ENCODE results near the gene EMX1. TPM values are rescaled to one million over a fixed set of nuclear protein-coding genes. Genes with fewer than 3 reads are reported as not detected.
A peak's percentile ranks its signal among the peaks of the same experiment; 100 is the strongest.

The EMX1 gene
- total and polyA plus RNA-seq, 2 of the 13 experiments (the other 11 are each of a cell fraction or from before 2014, with no cell fraction given), result 0.62 to 4.9 TPM

- no peak overlapping the region for H3K9ac ChIP-seq (ENCODE audit: insufficient read depth, low read depth, low read length)
- H3K4me2 ChIP-seq (ENCODE audit: low read depth, low read length), result peak overlapping the region; percentile 100
- no peak for ATAC-seq
- peak overlapping the region in 1 of 3 experiments; percentile 83; a peak in 1 of 6 replicates for H3K4me3 ChIP-seq (replicated peaks in 1 of 3; ENCODE audit: insufficient read depth in 1 of 3, low read depth in 2 of 3, low read length in 3 of 3)
- no peak for TF ChIP-seq ZNF773 (CRISPR knock-in tag; IDR thresholded peaks at IDR 0.05; ENCODE audit: borderline replicate concordance)
- peak; percentile 19; the same call in 1 of the 2 replicates for TF ChIP-seq KLF13 (CRISPR knock-in tag; IDR thresholded peaks at IDR 0.05)
- no peak for TF ChIP-seq ZZZ3 (CRISPR knock-in tag; IDR thresholded peaks at IDR 0.05; ENCODE audit: borderline replicate concordance)
- TF ChIP-seq HHEX (CRISPR knock-in tag; IDR thresholded peaks at IDR 0.05), result no peak
- TF ChIP-seq ZFP36L2 (CRISPR knock-in tag; IDR thresholded peaks at IDR 0.05), result no peak
- no peak for TF ChIP-seq NFATC3 (CRISPR knock-in tag; IDR thresholded peaks at IDR 0.05)
- intact Hi-C loops (cut with micrococcal nuclease; ENCODE audit: unreplicated experiment), result no loop called here
- H3K9me3 ChIP-seq (ENCODE audit: low read length), result no peaks in the 10 kb centered on the region
- FAIRE-seq, result no peak
- POLR2A ChIA-PET, result no interaction called here
- no peaks in the 10 kb centered on the region; the same call in 1 of the 2 replicates for H4K20me1 ChIP-seq (ENCODE audit: insufficient read depth, low read length)
- DNase-seq (ENCODE audit: low spot score), result no peak
- BruUV-seq (replicated peaks), result no TSS peak
- no peak overlapping the region for H2AFZ ChIP-seq (ENCODE audit: low read length)
- CTCF ChIA-PET (ENCODE audit: low intra/inter-chr PET ratio, low total read pairs), result no interaction called here
- H3K36me3 ChIP-seq (replicated peaks in 1 of 2; ENCODE audit: control insufficient read depth in 1 of 2, insufficient read depth in 2 of 2, low read length in 2 of 2), result no peaks in the 10 kb centered on the region
- peaks cover 17 to 78% of the 10 kb centered on the region in 2 experiments for H3K27me3 ChIP-seq (ENCODE audit: control insufficient read depth in 1 of 2, insufficient read depth in 2 of 2, low read length in 2 of 2)
- peaks cover 41% of the 10 kb centered on the region for H3K4me1 ChIP-seq (ENCODE audit: insufficient read depth, low read length)
- H3K79me2 ChIP-seq (ENCODE audit: insufficient read depth, low read length), result no peaks in the 10 kb centered on the region
- in situ Hi-C loops (cut with HindIII; ENCODE audit: extremely low pct_ligation_motif_present, low pct_unique_long_range_greater_than_20kb), result no loop called here
- 12% methylated on average over 17 of the region's 17 CpGs for WGBS (ENCODE audit: low lambda C conversion rate)
- no peak overlapping the region for H3K27ac ChIP-seq (ENCODE audit: extremely low read length, insufficient read depth, low read length)
Measured at GRCh38 chr2:72914589-72915319, 2.6 kb upstream of the EMX1 start.

- intact Hi-C loops (cut with micrococcal nuclease; ENCODE audit: unreplicated experiment) (no loop called here), in situ Hi-C loops (cut with HindIII; ENCODE audit: extremely low pct_ligation_motif_present, low pct_unique_long_range_greater_than_20kb) (no loop called here)
- ATAC-seq (no peak), DNase-seq (ENCODE audit: low spot score) (no peak), FAIRE-seq (no peak)
- peaks cover 41% of the 10 kb centered on the region for H3K4me1 ChIP-seq (ENCODE audit: insufficient read depth, low read length)
- no peak overlapping the region for H2AFZ ChIP-seq (ENCODE audit: low read length)
- peak overlapping the region; percentile 64 to 83 (median 69) for H3K4me3 ChIP-seq (replicated peaks in 1 of 3; ENCODE audit: insufficient read depth in 1 of 3, low read depth in 2 of 3, low read length in 3 of 3)
- 9% methylated on average over 24 of the region's 26 CpGs for WGBS (ENCODE audit: low lambda C conversion rate)
- BruUV-seq (replicated peaks), result TSS peak; percentile 47
- H3K9ac ChIP-seq (ENCODE audit: insufficient read depth, low read depth, low read length), result no peak overlapping the region
- ChIA-PET CTCF (ENCODE audit: low intra/inter-chr PET ratio, low total read pairs) (no interaction called here), POLR2A (no interaction called here)
- H3K27me3 ChIP-seq (ENCODE audit: control insufficient read depth in 1 of 2, insufficient read depth in 2 of 2, low read length in 2 of 2), result peaks cover 17 to 83% of the 10 kb centered on the region in 2 experiments
- H4K20me1 ChIP-seq (ENCODE audit: insufficient read depth, low read length), result no peaks in the 10 kb centered on the region; the same call in 1 of the 2 replicates
- H3K36me3 ChIP-seq (replicated peaks in 1 of 2; ENCODE audit: control insufficient read depth in 1 of 2, insufficient read depth in 2 of 2, low read length in 2 of 2), result no peaks in the 10 kb centered on the region
- H3K9me3 ChIP-seq (ENCODE audit: low read length), result no peaks in the 10 kb centered on the region
- H3K4me2 ChIP-seq (ENCODE audit: low read depth, low read length), result peak overlapping the region; percentile 100
- H3K79me2 ChIP-seq (ENCODE audit: insufficient read depth, low read length), result no peaks in the 10 kb centered on the region
- no peak overlapping the region for H3K27ac ChIP-seq (ENCODE audit: extremely low read length, insufficient read depth, low read length)
- TF ChIP-seq GMEB1 (CRISPR knock-in tag; IDR thresholded peaks at IDR 0.05; ENCODE audit: borderline replicate concordance) (no peak), DBP (CRISPR knock-in tag; IDR thresholded peaks at IDR 0.05; ENCODE audit: not compliant biosample characterization) (no peak), GRHL1 (CRISPR knock-in tag; conservative IDR thresholded peaks at IDR 0.05) (no peak), ZNF317 (CRISPR knock-in tag; IDR thresholded peaks at IDR 0.05) (no peak), ZBTB42 (CRISPR knock-in tag; IDR thresholded peaks at IDR 0.05) (no peak), CENPX (CRISPR knock-in tag; IDR thresholded peaks at IDR 0.05) (no peak), ZNF839 (CRISPR knock-in tag; IDR thresholded peaks at IDR 0.05; ENCODE audit: borderline replicate concordance) (no peak), ZNF546 (CRISPR knock-in tag; conservative IDR thresholded peaks at IDR 0.05) (no peak)
Measured at GRCh38 chr2:72915320-72915906, 1.9 kb upstream of the EMX1 start.

All from HepG2 (cell line).